Left ventricle myocardium inferior (tissue), 1 donor: ENCODE data around the gene DCC. TPM values are rescaled to one million over a fixed set of nuclear protein-coding genes. Genes with fewer than 3 reads are reported as not detected.

ENCODE experiments used
- DNase-seq: peaks from one replicate; pipeline ENCODE4 v3.0.0-alpha.2; 2020
- H3K27ac ChIP-seq: fragments of 200-600 bp; replicated peaks from 2 replicates; pipeline ENCODE4 v1.8.0; 2021
- H3K27me3 ChIP-seq: fragments of 200-600 bp; 2 replicates; pipeline ENCODE4 v1.8.0; 2021; ENCODE audit warnings: low read depth
- H3K36me3 ChIP-seq: fragments of 200-600 bp; 2 replicates; pipeline ENCODE4 v1.8.0; 2021
- H3K4me1 ChIP-seq: fragments of 200-600 bp; 2 replicates; pipeline ENCODE4 v1.8.0; 2021
- H3K4me3 ChIP-seq: fragments of 200-600 bp; 2 replicates; pipeline ENCODE4 v1.8.0; 2021; ENCODE audit warnings: mild to moderate bottlenecking, moderate library complexity
- H3K9me3 ChIP-seq: fragments of 200-600 bp; replicated peaks from 2 replicates; pipeline ENCODE4 v1.8.0; 2021
- intact Hi-C: fragments of 100-400 bp; cut with micrococcal nuclease; formaldehyde crosslinking; loops from one replicate; pipeline ENCODE4 v1.11.0; 2022
- total RNA-seq: library from RNA; stranded (reverse); fragmentation: NEBNext Ultra II Directional; extraction: Animal tissue kit (Norgen Biotek cat#: 25700); gene quantifications from one replicate; pipeline ENCODE4 v1.2.1, GENCODE V29; 2021
- TF ChIP-seq, protein P1 (sequence below): fragments of 200-600 bp; IDR thresholded peaks from 2 replicates; pipeline ENCODE4 v1.8.0; 2021; ENCODE audit warnings: antibody characterized with exemption, mild to moderate bottlenecking, borderline replicate concordance
- donor health status: DM: no; HTN: yes; CAD: no; lungs with severe emphysema.

Gene DCC
- total RNA-seq, 1 donor from 2014 or later: not detected

DNA sequence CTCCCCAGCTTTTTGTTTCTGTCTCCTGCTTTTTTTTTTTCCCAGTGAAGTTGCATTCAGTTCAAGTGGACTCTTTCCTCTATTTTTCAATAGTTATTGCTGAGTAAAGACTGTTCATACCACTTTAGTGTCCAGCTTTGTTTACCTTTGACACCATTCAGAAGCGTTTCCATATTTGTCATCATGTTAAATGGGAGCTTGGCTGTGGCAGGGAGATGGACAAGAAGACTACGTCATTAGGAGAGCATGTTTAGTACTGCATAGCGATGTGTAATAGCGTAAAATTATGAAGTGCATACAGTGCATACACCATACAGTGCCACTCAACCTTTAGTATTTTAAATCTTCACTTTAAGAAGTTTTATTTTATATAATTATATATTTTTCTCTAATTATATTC, 655.9 kb downstream of the DCC start:
- intact Hi-C loops: no loop called here

DNA sequence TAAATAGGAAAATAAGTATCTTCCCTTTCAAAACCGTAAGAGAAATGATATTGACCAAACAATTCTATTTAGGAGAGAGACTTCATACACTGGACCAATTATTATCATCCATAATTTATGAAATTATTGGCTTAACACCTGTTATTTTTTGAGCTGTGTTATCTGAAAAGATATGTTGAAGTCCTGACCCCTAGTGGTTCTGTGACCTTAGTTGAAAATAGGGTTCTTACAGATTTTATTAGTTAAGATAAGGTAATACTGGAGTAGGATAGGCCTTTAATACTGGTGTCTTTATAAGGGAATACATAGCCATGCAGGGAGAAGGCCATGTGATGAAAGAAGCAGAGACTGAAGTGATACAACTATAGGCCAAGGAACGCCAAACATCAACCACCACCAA, 659.6 kb downstream of the DCC start:
- H3K27ac ChIP-seq: no peak overlapping the region
- H3K36me3 ChIP-seq: no peaks in the 10 kb centered on the region
- TF ChIP-seq, protein P1, sequence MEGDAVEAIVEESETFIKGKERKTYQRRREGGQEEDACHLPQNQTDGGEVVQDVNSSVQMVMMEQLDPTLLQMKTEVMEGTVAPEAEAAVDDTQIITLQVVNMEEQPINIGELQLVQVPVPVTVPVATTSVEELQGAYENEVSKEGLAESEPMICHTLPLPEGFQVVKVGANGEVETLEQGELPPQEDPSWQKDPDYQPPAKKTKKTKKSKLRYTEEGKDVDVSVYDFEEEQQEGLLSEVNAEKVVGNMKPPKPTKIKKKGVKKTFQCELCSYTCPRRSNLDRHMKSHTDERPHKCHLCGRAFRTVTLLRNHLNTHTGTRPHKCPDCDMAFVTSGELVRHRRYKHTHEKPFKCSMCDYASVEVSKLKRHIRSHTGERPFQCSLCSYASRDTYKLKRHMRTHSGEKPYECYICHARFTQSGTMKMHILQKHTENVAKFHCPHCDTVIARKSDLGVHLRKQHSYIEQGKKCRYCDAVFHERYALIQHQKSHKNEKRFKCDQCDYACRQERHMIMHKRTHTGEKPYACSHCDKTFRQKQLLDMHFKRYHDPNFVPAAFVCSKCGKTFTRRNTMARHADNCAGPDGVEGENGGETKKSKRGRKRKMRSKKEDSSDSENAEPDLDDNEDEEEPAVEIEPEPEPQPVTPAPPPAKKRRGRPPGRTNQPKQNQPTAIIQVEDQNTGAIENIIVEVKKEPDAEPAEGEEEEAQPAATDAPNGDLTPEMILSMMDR: no peak
- no peak overlapping the region for H3K4me3 ChIP-seq
- H3K27me3 ChIP-seq: no peaks in the 10 kb centered on the region
- H3K4me1 ChIP-seq: no peaks in the 10 kb centered on the region
- no peak for DNase-seq
- intact Hi-C loops: no loop called here
- no peaks in the 10 kb centered on the region for H3K9me3 ChIP-seq

More for the DNA sequence above, 655.9 kb downstream of the DCC start:
- Histone ChIP-seq H3K4me1 (no peaks in the 10 kb centered on the region), H3K36me3 (no peaks in the 10 kb centered on the region), H3K27ac (no peak overlapping the region), H3K27me3 (no peaks in the 10 kb centered on the region), H3K4me3 (no peak overlapping the region), H3K9me3 (no peaks in the 10 kb centered on the region)
- DNase-seq: no peak
- TF ChIP-seq, protein P1: no peak

DNA sequence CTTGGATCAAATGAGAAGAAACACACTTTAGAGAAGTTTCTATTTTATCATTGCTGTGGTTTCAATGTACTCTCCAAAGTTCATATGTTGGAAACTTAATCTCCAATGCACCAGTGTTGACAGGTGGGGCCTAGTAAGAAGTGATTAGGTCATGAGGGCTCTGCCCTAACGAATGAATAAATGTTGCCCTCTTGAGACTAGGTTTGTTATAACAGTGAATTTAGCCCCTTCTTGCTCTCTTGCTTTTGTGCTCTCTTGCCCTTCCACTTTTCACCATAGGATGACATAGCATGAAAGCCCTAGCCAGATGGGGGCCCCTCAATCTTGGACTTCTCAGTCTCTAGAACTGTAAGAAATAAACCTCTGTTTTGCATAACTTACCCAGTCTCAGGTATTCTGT, 664.8 kb downstream of the DCC start:
- TF ChIP-seq, protein P1: no peak
- intact Hi-C loops: no loop called here
- no peak overlapping the region for H3K27ac ChIP-seq
- H3K4me3 ChIP-seq: no peak overlapping the region
- no peaks in the 10 kb centered on the region for H3K27me3 ChIP-seq
- H3K9me3 ChIP-seq: no peaks in the 10 kb centered on the region
- no peaks in the 10 kb centered on the region for H3K4me1 ChIP-seq
- DNase-seq: no peak
- no peaks in the 10 kb centered on the region for H3K36me3 ChIP-seq

DNA sequence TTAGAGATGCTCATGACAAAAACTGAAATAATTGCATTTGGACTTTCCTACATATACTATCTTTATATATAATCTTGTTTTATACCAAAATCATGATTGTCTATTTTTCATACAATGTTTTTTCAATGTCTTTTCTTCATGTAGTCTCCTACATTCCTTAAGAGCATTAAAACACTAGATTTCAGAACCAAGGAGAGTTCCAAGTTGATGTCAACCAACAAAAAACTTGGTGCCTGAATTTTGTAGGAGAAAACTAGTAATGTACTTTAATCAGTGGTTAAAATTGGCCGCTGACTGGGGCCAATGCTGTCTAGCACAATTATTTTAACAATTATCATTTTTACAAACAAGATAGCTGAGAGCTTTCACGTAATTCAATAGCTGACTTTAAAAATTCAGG, 678.8 kb downstream of the DCC start:
- Histone ChIP-seq H3K36me3 (no peaks in the 10 kb centered on the region), H3K4me3 (no peak overlapping the region), H3K27ac (no peak overlapping the region), H3K4me1 (no peaks in the 10 kb centered on the region), H3K27me3 (no peaks in the 10 kb centered on the region), H3K9me3 (no peaks in the 10 kb centered on the region)
- no peak for DNase-seq
- TF ChIP-seq, protein P1: no peak
- intact Hi-C loops: no loop called here

- no peaks in the 10 kb centered on the region for H3K36me3 ChIP-seq
- no peak overlapping the region for H3K4me3 ChIP-seq
- intact Hi-C loops: no loop called here
- H3K27ac ChIP-seq: no peak overlapping the region
- TF ChIP-seq, protein P1: no peak
- H3K27me3 ChIP-seq: no peaks in the 10 kb centered on the region
- H3K9me3 ChIP-seq: no peaks in the 10 kb centered on the region
- no peak for DNase-seq
- no peaks in the 10 kb centered on the region for H3K4me1 ChIP-seq
Observed at GRCh38 chr18:53025247-53025646, 685.2 kb downstream of the DCC start.

DNA sequence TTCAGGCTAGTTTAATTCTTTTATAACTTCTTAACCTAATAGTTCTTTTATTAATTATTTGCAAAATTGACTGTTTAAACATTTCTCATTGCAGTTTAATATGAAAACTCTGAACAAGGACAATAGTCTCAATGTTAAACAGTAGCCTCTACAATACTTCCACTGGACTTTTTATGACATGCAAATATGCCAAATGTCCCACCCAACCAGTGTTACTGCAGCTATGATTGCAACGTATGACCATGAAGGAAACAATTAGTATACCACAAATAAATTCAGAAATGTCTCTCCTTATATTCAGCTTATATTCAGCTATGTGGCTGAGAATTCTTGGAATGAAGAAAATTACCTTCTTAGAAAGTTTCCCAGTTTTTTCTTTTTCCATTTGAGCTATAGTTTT, 688.6 kb downstream of the DCC start:
- no peak for DNase-seq
- TF ChIP-seq, protein P1: no peak
- Histone ChIP-seq H3K27me3 (no peaks in the 10 kb centered on the region), H3K36me3 (no peaks in the 10 kb centered on the region), H3K4me1 (no peaks in the 10 kb centered on the region), H3K4me3 (no peak overlapping the region), H3K27ac (no peak overlapping the region), H3K9me3 (no peaks in the 10 kb centered on the region)
- intact Hi-C loops: no loop called here
